HepG2 (cell line): ENCODE measurements around the gene SDC1. TPM values are rescaled to one million over a fixed set of nuclear protein-coding genes. Genes with fewer than 3 reads are reported as not detected.

Experiments
- ATAC-seq: fragments of 200-7000 bp; cut with Tn5 transposase; 3 replicates; pipeline ENCODE4 v1.9.1; 2020; ENCODE audit warnings: mild to moderate bottlenecking, moderate library complexity
- BruUV-seq: library from RNA; stranded (reverse); fragments of 400-500 nt; replicated peaks from 2 replicates; lab custom pipeline; 2021; lab: Mats Ljungman, UMichigan
- CTCF ChIA-PET: fragments of 300-600 bp; formaldehyde crosslinking; extraction: SDS; loops from one replicate; lab custom pipeline; 2021; ENCODE audit warnings: low total read pairs, inconsistent platforms, low intra/inter-chr PET ratio; lab: Yijun Ruan, JAX
- POLR2A ChIA-PET: fragments of 350-600 bp; sonication (Branson Sonifier 250); formaldehyde crosslinking; loops from one replicate; lab custom pipeline; 2020; ENCODE audit warnings: antibody characterized with exemption, inconsistent platforms; lab: Yijun Ruan, JAX
- DNase-seq: peaks from one replicate; pipeline ENCODE4 v3.0.0-alpha.2; 2015; ENCODE audit warnings: low spot score
- FAIRE-seq: peaks from 3 replicates; lab custom pipeline; 2011; peaks lifted over from hg19 to GRCh38; lab: Jason Lieb, UNC
- H2AFZ ChIP-seq: one replicate; pipeline ENCODE4 v1.6.1; 2011; ENCODE audit warnings: low read length, inconsistent platforms
- H3K27ac ChIP-seq: fragments of 300-600 bp; 3 replicates; pipeline ENCODE4 v1.8.0; 2011; ENCODE audit warnings: mixed run types, mild to moderate bottlenecking, mixed read lengths, low read length, inconsistent platforms; ENCODE audit not compliant: insufficient read depth; ENCODE audit errors: extremely low read length
- H3K27me3 ChIP-seq, 2 experiments: fragments of 200-600 bp in 1 of 2; 2 replicates in 1 of 2; 3 replicates in 1 of 2; pipeline versions ENCODE4 v1.6.0 to v1.8.0; 2011; ENCODE audit warnings: low read length in 2 of 2, mild to moderate bottlenecking in 2 of 2, moderate library complexity in 2 of 2, inconsistent platforms in 1 of 2; ENCODE audit not compliant: insufficient read depth in 2 of 2, control insufficient read depth in 1 of 2
- H3K36me3 ChIP-seq, 2 experiments: fragments of 200-600 bp in 1 of 2; replicated peaks in 1 of 2; 2 replicates in 1 of 2; 3 replicates in 1 of 2; pipeline versions ENCODE4 v1.5.1 to v1.8.0; 2011; ENCODE audit warnings: low read length in 2 of 2, inconsistent platforms in 1 of 2; ENCODE audit not compliant: insufficient read depth in 2 of 2, control insufficient read depth in 1 of 2
- H3K4me1 ChIP-seq: 2 replicates; pipeline ENCODE4 v1.5.1; 2012; ENCODE audit warnings: low read length, inconsistent platforms; ENCODE audit not compliant: insufficient read depth
- H3K4me2 ChIP-seq: 2 replicates; pipeline ENCODE4 v1.6.0; 2011; ENCODE audit warnings: low read depth, low read length, inconsistent platforms
- H3K4me3 ChIP-seq, 3 experiments: fragments of 200-600 bp in 1 of 3; sonication (generic), shearing (Covaris generic) in 1 of 3; replicated peaks in 1 of 3; 2 replicates each; pipeline ENCODE4 v1.5.1; 2011 to 2016; ENCODE audit warnings: low read length in 3 of 3, inconsistent platforms in 2 of 3, low read depth in 2 of 3, mild to moderate bottlenecking in 2 of 3, control low read depth in 1 of 3, mixed read lengths in 1 of 3; ENCODE audit not compliant: insufficient read depth in 1 of 3
- H3K79me2 ChIP-seq: one replicate; pipeline ENCODE4 v1.6.1; 2011; ENCODE audit warnings: low read length, inconsistent platforms; ENCODE audit not compliant: insufficient read depth
- H3K9ac ChIP-seq: 2 replicates; pipeline ENCODE4 v1.6.0; 2011; ENCODE audit warnings: mild to moderate bottlenecking, low read depth, low read length, inconsistent platforms; ENCODE audit not compliant: insufficient read depth
- H3K9me3 ChIP-seq: 2 replicates; pipeline ENCODE4 v1.5.1; 2012; ENCODE audit warnings: mild to moderate bottlenecking, low read length
- H4K20me1 ChIP-seq: 2 replicates; pipeline ENCODE4 v1.6.0; 2011; ENCODE audit warnings: inconsistent platforms, mild to moderate bottlenecking, low read length, moderate library complexity; ENCODE audit not compliant: insufficient read depth
- ASH2L ChIP-seq: fragments of 300-600, 200-600 bp; sonication (generic); IDR thresholded peaks from 2 replicates; pipeline ENCODE4 v1.7.0; 2017; ENCODE audit warnings: low read depth, mild to moderate bottlenecking, moderate library complexity, mixed read lengths, low read length; ENCODE audit not compliant: insufficient read length
- CAMTA2 ChIP-seq: sonication (generic); formaldehyde crosslinking; IDR thresholded peaks from 2 replicates; pipeline ENCODE4 v1.4.0; 2020; ENCODE audit warnings: mild to moderate bottlenecking, missing genetic modification reagents, borderline replicate concordance
- CBFB ChIP-seq: sonication (generic); formaldehyde crosslinking; IDR thresholded peaks from 2 replicates; pipeline ENCODE4 v1.4.0; 2020; ENCODE audit warnings: missing genetic modification reagents
- CCAR2 ChIP-seq: fragments of 200-400 bp; formaldehyde crosslinking; optimal IDR thresholded peaks from 2 replicates; pipeline ENCODE3; 2018; ENCODE audit warnings: low read depth, mild to moderate bottlenecking, low read length, moderate library complexity
- FOXC1 ChIP-seq: sonication (generic); formaldehyde crosslinking; IDR thresholded peaks from 2 replicates; pipeline ENCODE4 v1.8.0; 2022; ENCODE audit warnings: mild to moderate bottlenecking, missing genetic modification reagents, borderline replicate concordance
- FOXO1 ChIP-seq: sonication (generic); formaldehyde crosslinking; IDR thresholded peaks from 2 replicates; pipeline ENCODE4 v1.4.0; 2020; ENCODE audit warnings: missing genetic modification reagents
- KDM4B ChIP-seq: sonication (generic); formaldehyde crosslinking; IDR thresholded peaks from 2 replicates; pipeline ENCODE4 v1.4.0; 2020; ENCODE audit warnings: missing genetic modification reagents
- MAFK ChIP-seq, 2 experiments: IDR thresholded peaks in 1 of 2; conservative IDR thresholded peaks in 1 of 2; 2 replicates each; pipeline ENCODE4 v1.6.1; 2011; ENCODE audit warnings: improper control_type of control experiment in 2 of 2, low read length in 2 of 2
- NKX3-1 ChIP-seq: sonication (generic); formaldehyde crosslinking; IDR thresholded peaks from 2 replicates; pipeline ENCODE4 v1.5.0; 2020; ENCODE audit warnings: missing genetic modification reagents
- POGZ ChIP-seq: sonication (generic); formaldehyde crosslinking; IDR thresholded peaks from 2 replicates; pipeline ENCODE4 v1.4.0; 2020; ENCODE audit warnings: mild to moderate bottlenecking, missing genetic modification reagents
- REPIN1 ChIP-seq: sonication (generic); formaldehyde crosslinking; IDR thresholded peaks from 2 replicates; pipeline ENCODE4 v1.8.0; 2022; ENCODE audit warnings: missing genetic modification reagents, low read depth, mild to moderate bottlenecking, borderline replicate concordance
- ZC3H13 ChIP-seq: sonication (generic); formaldehyde crosslinking; IDR thresholded peaks from 2 replicates; pipeline ENCODE4 v1.8.1; 2023; ENCODE audit warnings: mild to moderate bottlenecking, missing genetic modification reagents, moderate library complexity
- ZEB1 ChIP-seq: IDR thresholded peaks from 2 replicates; pipeline ENCODE4 v1.6.1; 2012; ENCODE audit warnings: mild to moderate bottlenecking, low read depth, inconsistent platforms; ENCODE audit not compliant: insufficient replicate concordance
- ZNF792 ChIP-seq: IDR thresholded peaks from 2 replicates; pipeline ENCODE4 v1.6.1; 2016
- WGBS: methylation state at CpG from one replicate; pipeline ENCODE4 v1.1.6; 2017; ENCODE audit warnings: low lambda C conversion rate; 5-methylcytosine and 5-hydroxymethylcytosine counted together
- in situ Hi-C: cut with HindIII; loops from 2 replicates; pipeline ENCODE4 v1.10.0; 2017; ENCODE audit warnings: low pct_unique_long_range_greater_than_20kb; ENCODE audit not compliant: extremely low pct_ligation_motif_present
- intact Hi-C: fragments of 100-400 bp; cut with micrococcal nuclease; formaldehyde crosslinking; loops from one replicate; pipeline ENCODE4 v1.10.0; 2022; ENCODE audit not compliant: unreplicated experiment
- polyA plus RNA-seq, 8 experiments: library from polyadenylated mRNA; depleted of rRNA in 3 of 8; stranded (reverse) in 7 of 8; unstranded in 1 of 8; fragments of >200 nt; fragmentation: Illumina TruSeq in 4 of 8; extraction: Trizol in 4 of 8; gene quantifications; 2 replicates each; pipeline versions ENCODE4 v1.2.1 to v1.2.3, GENCODE V29; 2011 to 2016; ENCODE audit warnings: low read depth in 4 of 8, missing spikeins in 1 of 8, mixed read lengths in 1 of 8; ENCODE audit not compliant: insufficient read depth in 1 of 8
- total RNA-seq, 5 experiments: library from RNA; depleted of rRNA; stranded (reverse); fragments of >200 nt; fragmentation: Illumina TruSeq; extraction: Trizol; gene quantifications; 2 replicates each; pipeline ENCODE4 v1.2.3, GENCODE V29; 2016; ENCODE audit warnings: low read depth in 1 of 5
- TF ChIP-seq, protein P1 (sequence below): sonication (generic); IDR thresholded peaks from 2 replicates; pipeline ENCODE4 v1.6.1; 2016; ENCODE audit warnings: low read depth, borderline replicate concordance
- TF ChIP-seq, protein P2 (sequence below): sonication (generic); formaldehyde crosslinking; IDR thresholded peaks from 2 replicates; pipeline ENCODE4 v1.5.1; 2020; ENCODE audit warnings: mild to moderate bottlenecking, missing genetic modification reagents, borderline replicate concordance
- TF ChIP-seq, protein P3 (sequence below), 2 experiments: sonication (generic) in 1 of 2; formaldehyde crosslinking in 1 of 2; IDR thresholded peaks; 2 replicates each; pipeline versions ENCODE4 v1.4.0 to v1.6.1; 2016 to 2020; ENCODE audit warnings: borderline replicate concordance in 1 of 2, low read depth in 1 of 2, mild to moderate bottlenecking in 1 of 2, missing genetic modification reagents in 1 of 2

SDC1 gene
- total and polyA plus RNA-seq, 2 of the 13 experiments (the other 11 are each of a cell fraction or from before 2014, with no cell fraction given) = 108 to 119 TPM

DNA sequence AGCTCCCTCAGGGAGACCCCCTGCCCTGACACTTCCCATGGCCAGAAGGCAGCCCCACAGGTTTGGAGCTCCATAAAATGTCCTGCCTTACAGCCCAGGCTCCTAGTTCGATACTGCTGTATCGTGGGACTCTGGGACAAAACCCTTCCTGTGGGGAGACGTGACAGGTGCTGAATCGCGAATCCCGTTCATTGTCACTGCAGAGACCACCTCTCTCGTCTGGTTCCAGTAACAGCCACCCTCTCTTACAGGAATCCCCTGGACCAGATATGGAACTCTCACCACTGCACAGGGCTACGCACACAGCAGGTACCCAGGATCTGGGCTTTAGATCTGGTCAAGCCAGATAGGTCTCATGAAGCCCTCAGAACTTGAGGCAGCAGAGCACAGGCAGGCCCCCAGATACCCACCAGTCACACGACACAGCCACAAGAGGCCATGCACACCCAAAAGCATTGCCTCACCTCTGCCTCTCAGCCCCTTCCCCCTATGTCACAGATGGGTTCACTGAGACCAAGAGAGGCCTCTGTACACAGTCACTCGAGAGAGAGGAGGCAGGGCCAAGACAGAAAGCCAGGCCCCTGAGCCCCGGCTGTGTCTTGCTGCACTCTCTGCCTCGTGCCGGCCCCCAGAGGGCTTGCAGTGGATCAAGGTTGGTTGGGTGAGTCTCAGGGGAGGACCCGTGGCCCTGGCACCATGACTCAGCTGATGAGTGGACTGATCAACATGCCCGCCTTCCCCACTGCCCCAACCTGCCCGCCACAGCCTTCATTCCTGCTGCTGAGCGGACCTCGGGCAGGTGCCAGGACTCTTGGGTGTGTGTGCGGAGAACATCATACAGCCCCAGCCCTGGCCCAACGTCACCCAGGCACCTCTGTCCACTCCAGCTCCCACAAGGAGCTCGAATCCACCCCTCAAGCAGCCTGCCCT lies 7.6 kb downstream of the SDC1 start:
- Histone ChIP-seq H3K27ac (peak overlapping the region; percentile 83), H3K9me3 (no peaks in the 10 kb centered on the region), H2AFZ (no peak overlapping the region), H3K9ac (no peak overlapping the region), H3K79me2 (peaks cover 77% of the 10 kb centered on the region), H3K4me1 (peaks cover 100% of the 10 kb centered on the region), H3K4me2 (no peak overlapping the region), H3K36me3 (peaks cover 0 to 2% of the 10 kb centered on the region in 2 experiments; a peak in 2 of 5 replicates), H3K4me3 (no peak overlapping the region), H3K27me3 (no peaks in the 10 kb centered on the region), H4K20me1 (no peaks in the 10 kb centered on the region)
- no TSS peak for BruUV-seq
- in situ Hi-C loops (no loop called here), intact Hi-C loops (no loop called here)
- DNase-seq = no peak
- CTCF ChIA-PET = no interaction called here
- POLR2A ChIA-PET = interaction anchor here (1.3 to 1.7 kb wide), 3 partner anchors 8 to 10 kb away, joined by 7 to 11 read pairs (median 9); partner anchors contain the start of gene SDC1
- 84% methylated on average over 17 of the region's 21 CpGs for WGBS
- no peak for FAIRE-seq
- no peak for ATAC-seq
- TF ChIP-seq NKX3-1 = no peak
- no peak for TF ChIP-seq ZEB1
- TF ChIP-seq POGZ (CRISPR knock-in tag) = no peak
- peak; percentile 58; the same call in 1 of the 2 replicates for TF ChIP-seq CAMTA2 (CRISPR knock-in tag)
- TF ChIP-seq MAFK (conservative IDR thresholded peaks at IDR 0.05 in 1 of 2, IDR thresholded peaks at IDR 0.05 in 1 of 2; ENCODE audit: low read length in 2 of 2) = no peak
- TF ChIP-seq KDM4B (CRISPR knock-in tag) = no peak
- TF ChIP-seq, protein P1, sequence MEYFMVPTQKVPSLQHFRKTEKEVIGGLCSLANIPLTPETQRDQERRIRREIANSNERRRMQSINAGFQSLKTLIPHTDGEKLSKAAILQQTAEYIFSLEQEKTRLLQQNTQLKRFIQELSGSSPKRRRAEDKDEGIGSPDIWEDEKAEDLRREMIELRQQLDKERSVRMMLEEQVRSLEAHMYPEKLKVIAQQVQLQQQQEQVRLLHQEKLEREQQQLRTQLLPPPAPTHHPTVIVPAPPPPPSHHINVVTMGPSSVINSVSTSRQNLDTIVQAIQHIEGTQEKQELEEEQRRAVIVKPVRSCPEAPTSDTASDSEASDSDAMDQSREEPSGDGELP = no peak
- TF ChIP-seq ZC3H13 (CRISPR knock-in tag) = 0 out of 2 replicates have a peak, but pooled peaks have one; percentile 12
- TF ChIP-seq CCAR2 = no peak
- no peak for TF ChIP-seq FOXO1
- no peak for TF ChIP-seq ZNF792 (CRISPR knock-in tag)
- TF ChIP-seq, protein P2, sequence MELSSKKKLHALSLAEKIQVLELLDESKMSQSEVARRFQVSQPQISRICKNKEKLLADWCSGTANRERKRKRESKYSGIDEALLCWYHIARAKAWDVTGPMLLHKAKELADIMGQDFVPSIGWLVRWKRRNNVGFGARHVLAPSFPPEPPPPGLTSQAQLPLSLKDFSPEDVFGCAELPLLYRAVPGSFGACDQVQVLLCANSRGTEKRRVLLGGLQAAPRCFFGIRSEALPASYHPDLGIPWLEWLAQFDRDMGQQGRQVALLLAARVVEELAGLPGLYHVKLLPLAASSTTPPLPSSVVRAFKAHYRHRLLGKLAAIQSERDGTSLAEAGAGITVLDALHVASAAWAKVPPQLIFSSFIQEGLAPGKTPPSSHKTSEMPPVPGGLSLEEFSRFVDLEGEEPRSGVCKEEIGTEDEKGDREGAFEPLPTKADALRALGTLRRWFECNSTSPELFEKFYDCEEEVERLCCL = no peak
- 0 out of 2 replicates have a peak, but pooled peaks have one; percentile 19 for TF ChIP-seq FOXC1 (CRISPR knock-in tag)
- TF ChIP-seq REPIN1 = no peak
- no peak for TF ChIP-seq ASH2L
- TF ChIP-seq CBFB (CRISPR knock-in tag) = no peak
- TF ChIP-seq, protein P3, sequence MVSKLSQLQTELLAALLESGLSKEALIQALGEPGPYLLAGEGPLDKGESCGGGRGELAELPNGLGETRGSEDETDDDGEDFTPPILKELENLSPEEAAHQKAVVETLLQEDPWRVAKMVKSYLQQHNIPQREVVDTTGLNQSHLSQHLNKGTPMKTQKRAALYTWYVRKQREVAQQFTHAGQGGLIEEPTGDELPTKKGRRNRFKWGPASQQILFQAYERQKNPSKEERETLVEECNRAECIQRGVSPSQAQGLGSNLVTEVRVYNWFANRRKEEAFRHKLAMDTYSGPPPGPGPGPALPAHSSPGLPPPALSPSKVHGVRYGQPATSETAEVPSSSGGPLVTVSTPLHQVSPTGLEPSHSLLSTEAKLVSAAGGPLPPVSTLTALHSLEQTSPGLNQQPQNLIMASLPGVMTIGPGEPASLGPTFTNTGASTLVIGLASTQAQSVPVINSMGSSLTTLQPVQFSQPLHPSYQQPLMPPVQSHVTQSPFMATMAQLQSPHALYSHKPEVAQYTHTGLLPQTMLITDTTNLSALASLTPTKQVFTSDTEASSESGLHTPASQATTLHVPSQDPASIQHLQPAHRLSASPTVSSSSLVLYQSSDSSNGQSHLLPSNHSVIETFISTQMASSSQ (IDR thresholded peaks at IDR 0.05; ENCODE audit: low read depth) = no peak
- TF ChIP-seq, protein P3 (CRISPR knock-in tag; IDR thresholded peaks at IDR 0.05; ENCODE audit: borderline replicate concordance) = no peak
